PC-3 (cell line): ENCODE measurements around the gene ORC4. TPM values are rescaled to one million over a fixed set of nuclear protein-coding genes. Genes with fewer than 3 reads are reported as not detected.
A peak's percentile ranks its signal among the peaks of the same experiment; 100 is the strongest.

Experiments used
- ATAC-seq: fragments of 200-7000 bp; cut with Tn5 transposase; 2 replicates; pipeline ENCODE4 v1.9.1; 2020; ENCODE audit warnings: mild to moderate bottlenecking, moderate library complexity
- BruUV-seq: library from RNA; stranded (reverse); fragments of 400-500 nt; replicated peaks from 2 replicates; lab custom pipeline; 2021; lab: Mats Ljungman, UMichigan
- CTCF ChIA-PET: fragments of 300-600 bp; sonication (Branson Sonifier 250); formaldehyde crosslinking; loops from one replicate; lab custom pipeline; 2022; ENCODE audit warnings: antibody characterized with exemption; lab: Charles Lee
- POLR2A ChIA-PET: fragments of 300-600 bp; sonication (Branson Sonifier 250); formaldehyde crosslinking; loops from one replicate; lab custom pipeline; 2022; ENCODE audit warnings: antibody characterized with exemption; ENCODE audit not compliant: unreplicated experiment; lab: Charles Lee
- DNase-seq: peaks from one replicate; pipeline ENCODE4 v3.0.0-alpha.2; 2015
- H2AFZ ChIP-seq: fragments of 300-600 bp; sonication (generic); 2 replicates; pipeline ENCODE4 v1.6.0; 2016; ENCODE audit warnings: antibody characterized with exemption, low read length
- H3F3A ChIP-seq: fragments of 300-600 bp; sonication (generic); one replicate; pipeline ENCODE4 v1.6.0; 2017; ENCODE audit warnings: antibody characterized with exemption, low read length, control low read depth, mild to moderate bottlenecking; ENCODE audit not compliant: unreplicated experiment
- H3K27ac ChIP-seq: fragments of 300-600 bp; sonication (generic); 2 replicates; pipeline ENCODE4 v1.5.1; 2016; ENCODE audit warnings: mild to moderate bottlenecking, low read length
- H3K27me3 ChIP-seq: fragments of 300-600 bp; sonication (generic); 2 replicates; pipeline ENCODE4 v1.6.1; 2016; ENCODE audit warnings: low read length, mixed read lengths
- H3K36me3 ChIP-seq: fragments of 300-600 bp; sonication (generic); 2 replicates; pipeline ENCODE4 v1.6.1; 2016; ENCODE audit warnings: low read depth, mixed run types, low read length, mixed read lengths
- H3K4me1 ChIP-seq: fragments of 300-600 bp; sonication (generic); 2 replicates; pipeline ENCODE4 v1.5.1; 2016; ENCODE audit warnings: low read length; ENCODE audit not compliant: insufficient read depth
- H3K4me2 ChIP-seq: fragments of 300-600 bp; sonication (generic); 2 replicates; pipeline ENCODE4 v1.6.0; 2016; ENCODE audit warnings: low read length
- H3K4me3 ChIP-seq: fragments of 300-600 bp; sonication (generic); 2 replicates; pipeline ENCODE4 v1.5.1; 2016; ENCODE audit warnings: mild to moderate bottlenecking, low read length, mixed read lengths
- H3K79me2 ChIP-seq: fragments of 300-600 bp; sonication (generic); 2 replicates; pipeline ENCODE4 v1.6.1; 2017; ENCODE audit warnings: low read length, mixed read lengths
- H3K9ac ChIP-seq: fragments of 300-600 bp; sonication (generic); 2 replicates; pipeline ENCODE4 v1.6.0; 2016; ENCODE audit warnings: mild to moderate bottlenecking, low read length
- H3K9me2 ChIP-seq: fragments of 300-600 bp; sonication (generic); replicated peaks from 2 replicates; pipeline ENCODE4 v1.6.1; 2016; ENCODE audit warnings: mixed run types, low read length, mixed read lengths
- H3K9me3 ChIP-seq: fragments of 300-600 bp; sonication (generic); 2 replicates; pipeline ENCODE4 v1.6.1; 2016; ENCODE audit warnings: low read length, mixed read lengths
- H4K20me1 ChIP-seq: fragments of 300-600 bp; sonication (generic); 2 replicates; pipeline ENCODE4 v1.6.1; 2016; ENCODE audit warnings: low read length, mixed read lengths
- EZH2 ChIP-seq: fragments of 300-600 bp; sonication (generic); IDR thresholded peaks from one replicate; pipeline ENCODE4 v1.6.1; 2017; ENCODE audit warnings: antibody characterized with exemption, mild to moderate bottlenecking, low read length; ENCODE audit not compliant: unreplicated experiment
- EZH2phosphoT487 ChIP-seq: fragments of 300-600 bp; sonication (generic); IDR thresholded peaks from 2 replicates; pipeline ENCODE4 v1.6.1; 2018; ENCODE audit warnings: mild to moderate bottlenecking, antibody characterized with exemption, low read length, borderline replicate concordance
- intact Hi-C: fragments of 100-400 bp; cut with micrococcal nuclease; formaldehyde crosslinking; loops from 2 replicates; pipeline ENCODE4 v1.9.0; 2023
- total RNA-seq: library from RNA; depleted of rRNA; stranded (reverse); fragments of >200 nt; gene quantifications from 2 replicates; pipeline ENCODE4 v1.2.3, GENCODE V29; 2014
- TF ChIP-seq, protein P1 (sequence below): fragments of 300-600 bp; sonication (generic); conservative IDR thresholded peaks from 2 replicates; pipeline ENCODE4 v1.5.1; 2017; ENCODE audit warnings: antibody characterized with exemption, low read depth, mild to moderate bottlenecking, low read length

Gene ORC4
- total RNA-seq, 1 experiment from 2014 or later, result 65.9 TPM

DNA sequence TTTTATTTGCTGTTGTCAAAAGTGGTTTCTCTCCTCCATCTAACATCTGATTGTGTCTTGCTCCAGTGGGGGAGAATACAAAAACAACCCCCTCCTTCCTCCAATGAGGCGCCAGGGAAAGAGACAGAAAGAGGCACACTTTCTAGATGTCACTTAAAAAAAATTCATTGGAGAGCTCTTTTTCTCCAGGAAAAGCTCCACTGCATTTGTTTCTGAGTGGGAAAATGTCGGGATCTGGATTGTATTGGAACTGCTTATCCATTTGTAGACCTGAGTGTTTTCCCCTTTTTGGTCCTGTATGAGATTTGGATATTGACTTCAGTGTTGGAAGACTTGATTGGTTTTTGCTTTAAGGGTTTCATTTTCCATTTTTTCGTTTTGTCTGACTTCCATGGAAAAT, 1.3 kb upstream of the ORC4 start:
- Histone ChIP-seq H3K9ac (peak overlapping the region; percentile 91), H4K20me1 (peaks cover 27% of the 10 kb centered on the region), H3K4me1 (peaks cover 25% of the 10 kb centered on the region; the same call in 1 of the 2 replicates), H3K9me2 (no peaks in the 10 kb centered on the region), H3K9me3 (no peaks in the 10 kb centered on the region), H3K27me3 (no peaks in the 10 kb centered on the region), H3K27ac (no peak overlapping the region), H3K4me2 (peak overlapping the region; percentile 98), H2AFZ (peak overlapping the region; percentile 87), H3K36me3 (no peaks in the 10 kb centered on the region), H3K79me2 (peaks cover 85% of the 10 kb centered on the region), H3K4me3 (peak overlapping the region; percentile 99), H3F3A (no peaks in the 10 kb centered on the region)
- DNase-seq (no peak), ATAC-seq (no peak)
- POLR2A ChIA-PET, result no interaction called here
- intact Hi-C loops, result loop anchor here (5.0 kb wide), 2 partner anchors 175 to 625 kb away; partner anchors contain the start of gene ACVR2A
- CTCF ChIA-PET, result interaction anchor here (0.7 kb wide), 1 partner anchor 177 kb away, joined by 6 read pairs; no protein-coding TSS in a partner anchor
- TF ChIP-seq EZH2 (no peak), EZH2phosphoT487 (no peak)
- TF ChIP-seq, protein P1, sequence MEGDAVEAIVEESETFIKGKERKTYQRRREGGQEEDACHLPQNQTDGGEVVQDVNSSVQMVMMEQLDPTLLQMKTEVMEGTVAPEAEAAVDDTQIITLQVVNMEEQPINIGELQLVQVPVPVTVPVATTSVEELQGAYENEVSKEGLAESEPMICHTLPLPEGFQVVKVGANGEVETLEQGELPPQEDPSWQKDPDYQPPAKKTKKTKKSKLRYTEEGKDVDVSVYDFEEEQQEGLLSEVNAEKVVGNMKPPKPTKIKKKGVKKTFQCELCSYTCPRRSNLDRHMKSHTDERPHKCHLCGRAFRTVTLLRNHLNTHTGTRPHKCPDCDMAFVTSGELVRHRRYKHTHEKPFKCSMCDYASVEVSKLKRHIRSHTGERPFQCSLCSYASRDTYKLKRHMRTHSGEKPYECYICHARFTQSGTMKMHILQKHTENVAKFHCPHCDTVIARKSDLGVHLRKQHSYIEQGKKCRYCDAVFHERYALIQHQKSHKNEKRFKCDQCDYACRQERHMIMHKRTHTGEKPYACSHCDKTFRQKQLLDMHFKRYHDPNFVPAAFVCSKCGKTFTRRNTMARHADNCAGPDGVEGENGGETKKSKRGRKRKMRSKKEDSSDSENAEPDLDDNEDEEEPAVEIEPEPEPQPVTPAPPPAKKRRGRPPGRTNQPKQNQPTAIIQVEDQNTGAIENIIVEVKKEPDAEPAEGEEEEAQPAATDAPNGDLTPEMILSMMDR, result no peak
- BruUV-seq, result no TSS peak

GRCh38 chr2:148021059-148021861, 723 bp upstream of the ORC4 start, which contains the start of gene MBD5:
MBD5 (plus strand) TSS chr2:148021091.
- TF ChIP-seq EZH2 (no peak), EZH2phosphoT487 (no peak)
- TF ChIP-seq, protein P1, result no peak
- Histone ChIP-seq H3K9me3 (no peaks in the 10 kb centered on the region), H3F3A (no peaks in the 10 kb centered on the region), H3K4me3 (peak within 1 kb of the TSS; percentile 99), H3K4me2 (peak within 1 kb of the TSS; percentile 98), H3K9ac (peak within 1 kb of the TSS; percentile 91), H3K9me2 (no peaks in the 10 kb centered on the region), H3K4me1 (peaks cover 25% of the 10 kb centered on the region; the same call in 1 of the 2 replicates), H3K27me3 (no peaks in the 10 kb centered on the region), H2AFZ (peak within 1 kb of the TSS; percentile 87), H4K20me1 (peaks cover 34% of the 10 kb centered on the region), H3K36me3 (no peaks in the 10 kb centered on the region), H3K79me2 (peaks cover 86% of the 10 kb centered on the region), H3K27ac (peak within 1 kb of the TSS; percentile 59)
- TSS peak; percentile 44 for BruUV-seq
- ChIA-PET CTCF (interaction anchor here (0.5 to 1.2 kb wide), 19 partner anchors 26 to 1553 kb away, joined by 3 to 21 read pairs (median 7); partner anchors contain the start of gene ACVR2A), POLR2A (interaction anchor here (0.6 to 0.9 kb wide), 11 partner anchors 16 to 1507 kb away, joined by 3 to 21 read pairs (median 7); no protein-coding TSS in a partner anchor)
- peak; percentile 10 for ATAC-seq
- intact Hi-C loops, result loop anchor here (5.0 kb wide), 2 partner anchors 174 to 626 kb away; partner anchors contain the start of gene ACVR2A
- DNase-seq, result no peak
